Right atrium auricular region (tissue), 2 donors: ENCODE measurements around the gene PARG. TPM values are rescaled to one million over a fixed set of nuclear protein-coding genes. Genes with fewer than 3 reads are reported as not detected.

Experiments used
- total RNA-seq, 2 donors: library from RNA; depleted of rRNA; stranded (reverse); fragments of >200 nt; gene quantifications; one replicate each; pipeline ENCODE4 v1.1.0, GENCODE V29; 2016

PARG gene
- total RNA-seq, 2 donors from 2014 or later: 16.0 to 19.5 TPM

Other genes starting within 250 kb of the PARG start
- 1 to 10 TPM; 5.2 to 6.4 TPM for gene OGDHL, start 179.7 kb downstream of the PARG start, total RNA-seq
- gene TIMM23B, start within 50 bp of the PARG start, total RNA-seq: 10 to 100 TPM; 15.3 to 20.7 TPM
- gene AGAP6, start 46.4 kb upstream of the PARG start, total RNA-seq: 1 to 10 TPM; 2.6 to 4.5 TPM
- 100 to 1,000 TPM in 1 of 2 donors, 10 to 100 TPM in 1; 78.9 to 183 TPM for gene WASHC2A, start 125.9 kb upstream of the PARG start, total RNA-seq